Right cardiac atrium (tissue), 5 donors: ENCODE data around the gene TSC2. TPM values are rescaled to one million over a fixed set of nuclear protein-coding genes. Genes with fewer than 3 reads are reported as not detected.
"Not testable (repeated sequence)": the region's sequence is repeated elsewhere in the genome, so short reads cannot be mapped to it uniquely, and the experiment has no call there.

ENCODE experiments used
- ATAC-seq, 2 donors: fragments of 200-7000 bp; cut with Tn5 transposase; one replicate each; pipeline versions ENCODE4 v1.8.0 to v1.9.1; 2020; ENCODE audit warnings: moderate library complexity in 2 of 2, mild to moderate bottlenecking in 1 of 2
- DNase-seq, 3 donors: peaks; one replicate each; pipeline ENCODE4 v3.0.0-alpha.2; 2020
- H3K27ac ChIP-seq: one replicate; pipeline ENCODE4 v1.5.1; 2013; ENCODE audit warnings: mild to moderate bottlenecking, low read length, control low read depth, moderate library complexity
- H3K27me3 ChIP-seq: one replicate; pipeline ENCODE4 v1.6.1; 2013; ENCODE audit not compliant: control insufficient read depth, insufficient read depth
- H3K4me1 ChIP-seq: one replicate; pipeline ENCODE4 v1.6.1; 2013; ENCODE audit warnings: low read length; ENCODE audit not compliant: control insufficient read depth, insufficient read depth
- H3K4me3 ChIP-seq: one replicate; pipeline ENCODE4 v1.5.1; 2013; ENCODE audit warnings: low read length, control low read depth
- H3K9me3 ChIP-seq: one replicate; pipeline ENCODE4 v1.6.1; 2013; ENCODE audit warnings: low read length; ENCODE audit not compliant: control insufficient read depth
- WGBS: extraction: QIAGEN DNeasy Blood & Tissue Kit; methylation state at CpG from one replicate; pipeline ENCODE4 v1.1.7; 2013; 5-methylcytosine and 5-hydroxymethylcytosine counted together
- intact Hi-C, 4 donors: fragments of 100-400 bp; cut with DNase I; formaldehyde crosslinking; loops; one replicate each; pipeline versions ENCODE4 v1.11.0 to v1.14.0; 2022 to 2023
- polyA plus RNA-seq: library from polyadenylated mRNA; stranded (reverse); fragments of 200-250 nt; gene quantifications from one replicate; pipeline ENCODE4 v1.2.3, GENCODE V29; 2013
- total RNA-seq, 4 donors: library from RNA; stranded (reverse); fragmentation: NEBNext Ultra II Directional; extraction: Animal tissue kit (Norgen Biotek cat#: 25700); gene quantifications; one replicate each; pipeline ENCODE4 v1.2.1, GENCODE V29; 2021
- donor health status: healthy with polysubstance abuse.
- donor health status: DM: no; HTN: yes; CAD: no.
- donor health status: DM: no; HTN: no; CAD: no.
- donor health status: DM: no; HTN: yes; CAD: no; lungs with severe emphysema.
- donor health status: DM: yes; HTN: yes; CAD: no.

Gene TSC2
- total and polyA plus RNA-seq, 5 donors: 34.7 to 72.4 (median 68.1) TPM

DNA sequence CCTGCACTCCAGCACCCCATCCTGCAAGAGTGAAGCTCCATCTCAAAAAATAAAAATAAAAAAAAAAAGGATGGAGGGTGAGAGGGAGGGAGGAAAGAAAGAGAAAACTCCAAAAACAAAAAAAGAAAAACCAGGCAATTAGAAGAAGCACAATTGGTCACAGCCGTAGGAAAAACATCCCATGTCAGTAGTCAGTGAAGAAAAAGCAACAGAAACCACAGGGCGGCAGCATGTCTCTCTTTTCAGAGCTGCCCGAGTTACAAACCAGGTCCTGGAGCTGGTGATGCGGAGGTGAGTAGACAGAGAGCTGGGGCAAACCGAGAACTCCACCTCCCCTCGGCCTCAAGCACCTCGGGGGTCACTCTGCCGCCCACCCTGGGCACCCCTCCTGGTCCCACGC lies 73.5 kb downstream of the TSC2 start:
- intact Hi-C loops, ATAC-seq, H3K9me3 ChIP-seq, H3K4me1 ChIP-seq, H3K4me3 ChIP-seq, H3K27me3 ChIP-seq, H3K27ac ChIP-seq: not testable (repeated sequence)
- DNase-seq: peak in 1 of 3 donors; percentile 63
- 48% methylated on average over 9 of the region's 9 CpGs for WGBS

DNA sequence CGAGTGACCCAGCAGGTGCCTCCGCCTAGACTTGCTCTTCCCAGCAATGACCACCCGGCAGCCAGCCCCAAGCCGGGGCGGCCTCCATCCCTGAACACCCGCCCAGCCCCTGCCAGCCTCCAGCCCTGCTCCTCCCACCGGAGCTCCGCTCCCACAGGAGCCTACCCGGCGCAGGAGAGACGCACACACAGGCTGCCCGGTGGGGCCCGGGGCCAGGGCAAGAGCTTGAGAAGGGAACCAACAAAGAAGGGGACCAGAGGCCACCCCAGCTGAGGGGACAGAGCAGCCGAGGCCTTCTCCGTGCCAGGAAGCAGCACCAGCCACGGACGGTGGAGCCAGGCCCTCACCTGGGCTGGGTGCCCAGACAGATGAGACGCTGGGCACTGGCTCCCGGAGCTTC lies 74.1 kb downstream of the TSC2 start:
- Histone ChIP-seq H3K4me3 (no peak overlapping the region), H3K27ac (no peak overlapping the region), H3K4me1 (peaks cover 5% of the 10 kb centered on the region), H3K9me3 (no peaks in the 10 kb centered on the region), H3K27me3 (no peaks in the 10 kb centered on the region)
- intact Hi-C loops: no loop called here
- ATAC-seq (peak in 1 of 2 donors; percentile 1), DNase-seq (peak in 2 of 3 donors; percentile 74 to 76)
- 45% methylated on average over 19 of the region's 19 CpGs for WGBS

DNA sequence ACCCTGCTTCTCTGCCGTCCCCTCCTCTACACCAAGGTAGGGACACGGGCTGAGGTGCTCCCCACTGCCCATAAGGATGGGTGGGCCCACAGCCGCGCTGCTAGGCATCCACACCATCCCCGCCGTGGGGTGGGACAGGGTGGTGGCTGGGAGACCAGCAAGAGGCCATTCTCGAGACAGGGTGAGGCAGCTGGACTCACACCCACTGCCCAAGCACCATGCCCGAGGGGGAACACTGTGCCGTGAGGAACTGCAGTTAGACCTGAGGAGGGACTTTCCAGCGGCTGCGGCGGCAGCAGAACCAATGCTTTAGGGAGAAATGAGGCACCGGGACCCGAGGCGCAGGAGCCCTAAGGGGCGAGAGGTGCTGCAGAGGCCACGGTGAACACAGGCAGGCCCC lies 74.6 kb downstream of the TSC2 start:
- Histone ChIP-seq H3K27ac (no peak overlapping the region), H3K27me3 (no peaks in the 10 kb centered on the region), H3K4me1 (peaks cover 10% of the 10 kb centered on the region), H3K9me3 (no peaks in the 10 kb centered on the region), H3K4me3 (no peak overlapping the region)
- WGBS: 75% methylated on average over 17 of the region's 17 CpGs
- intact Hi-C loops: no loop called here
- DNase-seq: peak in 1 of 3 donors; percentile 64
- ATAC-seq: no peak

DNA sequence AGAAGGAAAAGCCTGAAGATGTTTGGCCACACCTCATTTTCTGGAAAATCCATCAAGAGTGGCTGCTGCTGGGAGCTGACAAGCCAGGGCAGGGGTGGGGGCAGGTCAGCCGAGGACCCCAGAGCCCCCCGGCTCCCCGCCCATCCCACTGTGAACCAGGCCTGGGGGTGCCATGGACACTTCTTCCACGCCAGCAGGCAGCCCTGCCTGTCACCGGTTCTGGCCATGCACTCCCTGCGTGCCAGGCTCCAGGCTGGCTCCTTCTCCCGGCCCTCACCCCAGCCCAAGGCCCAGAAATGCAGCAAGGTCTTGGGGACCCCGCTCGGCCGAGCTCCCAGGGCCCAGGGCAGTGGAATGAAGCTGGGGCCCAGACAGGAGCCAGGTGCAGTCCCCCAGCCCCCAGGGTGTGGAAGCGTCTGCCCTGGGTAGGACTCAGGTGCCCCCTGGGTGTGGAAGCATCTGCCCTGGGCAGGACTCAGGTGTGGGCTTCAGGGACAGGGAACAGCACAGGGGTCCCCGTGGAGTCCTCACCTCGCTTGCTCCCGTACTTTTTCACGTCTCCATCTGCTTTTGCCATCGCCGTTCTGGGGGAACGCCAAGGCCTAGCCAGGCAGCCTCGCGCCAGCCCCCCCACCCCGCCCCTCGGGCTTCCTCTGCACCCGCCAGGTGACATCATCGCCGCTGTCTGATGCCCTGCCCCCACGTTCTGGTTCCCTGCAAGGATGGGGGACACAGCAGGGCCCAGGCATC lies 75.3 kb downstream of the TSC2 start:
- H3K27me3 ChIP-seq, intact Hi-C loops, H3K9me3 ChIP-seq, H3K4me3 ChIP-seq: not testable (repeated sequence)
- DNase-seq: peak in 1 of 3 donors; percentile 59
- ATAC-seq: peak; percentile 1 to 3
- peak overlapping the region; percentile 14 for H3K27ac ChIP-seq
- peaks cover 10% of the 10 kb centered on the region for H3K4me1 ChIP-seq
- 45% methylated on average over 19 of the region's 26 CpGs for WGBS

DNA sequence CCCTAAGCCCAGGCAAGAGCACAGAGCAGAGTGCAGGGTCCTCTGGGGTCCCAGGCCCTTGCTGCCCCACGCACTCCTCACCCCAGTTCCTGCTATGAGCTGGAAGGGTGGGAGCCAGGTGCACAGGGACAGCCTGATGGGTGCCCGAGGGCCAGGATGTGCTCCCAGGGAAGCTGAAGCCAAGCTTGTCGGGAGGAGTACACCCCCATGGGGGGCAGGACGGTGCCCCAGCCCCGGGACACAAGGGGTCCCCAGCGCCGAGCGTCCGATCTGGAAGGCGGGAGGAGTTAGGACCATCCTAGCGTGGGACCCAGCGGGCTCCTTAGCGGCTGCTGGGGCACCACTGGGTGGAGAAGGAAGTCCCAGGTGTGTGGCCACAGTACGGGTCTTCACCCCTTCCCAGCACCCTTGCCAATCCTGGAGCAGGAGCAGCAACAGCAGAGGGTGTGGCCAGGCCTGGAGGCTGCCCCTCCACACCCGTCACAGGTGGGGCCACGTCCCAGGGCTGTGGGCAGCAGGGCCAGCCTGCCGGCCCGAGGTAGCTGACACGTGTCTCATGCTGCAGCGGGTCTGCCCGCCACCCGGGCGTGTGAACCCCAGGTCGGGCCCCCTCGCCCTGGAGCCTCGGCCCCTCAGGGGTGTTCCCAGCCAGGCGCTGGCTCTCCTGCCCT lies 76.1 kb downstream of the TSC2 start:
- ATAC-seq: peak; percentile 2
- WGBS: 31% methylated on average over 24 of the region's 27 CpGs

DNA sequence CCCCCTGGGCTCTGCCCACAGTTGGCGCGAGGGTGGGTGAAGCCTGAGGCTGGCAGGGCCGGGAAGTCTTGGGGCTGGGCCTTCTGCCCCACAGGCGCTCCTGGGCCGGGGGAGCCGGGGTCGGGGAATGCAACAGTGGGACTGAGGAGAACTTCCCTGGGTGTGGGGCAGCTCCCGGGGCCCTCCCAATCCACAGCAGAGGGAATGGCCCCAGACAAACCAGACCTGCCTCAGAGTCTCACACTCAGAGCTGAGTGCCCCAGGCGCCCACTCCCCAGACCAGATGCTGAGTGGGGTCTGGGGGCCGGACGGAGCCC lies 76.5 kb downstream of the TSC2 start:
- H3K4me3 ChIP-seq, H3K9me3 ChIP-seq, intact Hi-C loops, H3K27me3 ChIP-seq: not testable (repeated sequence)
- DNase-seq (peak in 1 of 3 donors; percentile 75), ATAC-seq (peak; percentile 1 to 3)
- Histone ChIP-seq H3K27ac (peak overlapping the region; percentile 98), H3K4me1 (peaks cover 10% of the 10 kb centered on the region)
- WGBS: 4% methylated on average over 11 of the region's 11 CpGs

More for the DNA sequence above, 76.1 kb downstream of the TSC2 start:
- H3K9me3 ChIP-seq, H3K4me3 ChIP-seq, H3K27me3 ChIP-seq, intact Hi-C loops: not testable (repeated sequence)
- peaks cover 10% of the 10 kb centered on the region for H3K4me1 ChIP-seq
- peak overlapping the region; percentile 98 for H3K27ac ChIP-seq
- DNase-seq: peak in 1 of 3 donors; percentile 68

DNA sequence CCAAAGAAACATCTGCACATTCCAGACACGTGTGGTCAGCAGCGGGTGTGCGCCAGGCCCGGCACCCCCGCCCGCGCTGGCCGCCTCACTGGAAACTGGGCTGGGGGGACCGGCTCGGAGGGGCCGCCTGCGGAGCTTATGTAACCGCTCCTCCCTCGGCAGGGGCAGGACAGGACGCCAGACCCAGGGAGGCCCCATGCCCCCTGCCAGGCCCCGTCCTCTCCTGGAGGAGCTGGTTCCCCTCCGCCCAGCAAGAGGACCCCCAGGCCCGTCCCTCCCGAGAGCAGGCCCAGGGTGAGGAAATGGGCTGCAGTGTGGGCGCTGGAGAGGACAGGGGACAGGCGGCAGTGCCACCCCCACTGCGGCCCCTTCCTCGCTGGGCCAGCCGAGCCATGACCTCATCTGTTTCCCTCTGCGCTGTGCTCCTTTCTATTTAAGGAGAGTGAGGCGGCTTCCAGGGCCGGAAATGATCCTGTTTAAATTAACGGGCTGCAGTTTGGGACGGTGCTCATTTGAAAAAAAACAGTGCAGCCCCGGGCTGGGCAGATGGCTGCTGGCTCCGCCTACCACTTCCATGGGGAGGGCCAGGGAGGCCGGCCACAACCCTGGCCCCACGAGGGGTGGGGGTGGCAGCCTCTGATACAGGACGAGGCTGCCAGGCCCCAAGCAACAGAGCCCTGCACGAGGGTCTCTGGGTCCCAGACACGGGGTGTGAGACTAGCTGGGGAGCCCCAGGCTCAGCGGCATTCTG lies 77.1 kb downstream of the TSC2 start:
- intact Hi-C loops, H3K4me3 ChIP-seq, H3K27me3 ChIP-seq, H3K9me3 ChIP-seq: not testable (repeated sequence)
- Histone ChIP-seq H3K27ac (peak overlapping the region; percentile 98), H3K4me1 (peaks cover 10% of the 10 kb centered on the region)
- ATAC-seq (peak; percentile 62 to 74), DNase-seq (peak; percentile 81 to 92 (median 89))
- 2% methylated on average over 37 of the region's 37 CpGs for WGBS

DNA sequence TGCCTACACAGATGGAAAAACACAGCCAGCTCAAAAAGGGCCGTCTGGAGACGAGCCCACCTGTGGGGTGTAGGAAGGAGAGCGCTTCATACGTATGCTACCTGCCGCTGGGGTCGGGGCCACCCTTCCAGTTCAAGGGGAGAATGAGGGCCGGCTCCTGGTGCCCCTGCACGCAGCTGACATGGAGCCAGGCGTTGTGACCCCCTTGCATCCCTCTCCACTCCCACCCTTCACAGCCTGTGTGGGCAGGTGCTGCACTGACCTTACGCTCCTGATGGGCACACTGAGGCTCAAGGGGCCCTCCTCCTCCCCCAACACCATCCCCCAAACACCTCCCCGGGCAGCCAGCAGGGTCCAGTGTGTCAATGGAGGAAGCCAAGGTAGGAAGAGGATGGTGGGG lies 77.8 kb downstream of the TSC2 start:
- DNase-seq: peak in 2 of 3 donors; percentile 64
- H3K9me3 ChIP-seq, H3K27me3 ChIP-seq, ATAC-seq, intact Hi-C loops, H3K4me3 ChIP-seq: not testable (repeated sequence)
- 35% methylated on average over 11 of the region's 11 CpGs for WGBS
- peaks cover 10% of the 10 kb centered on the region for H3K4me1 ChIP-seq
- H3K27ac ChIP-seq: peak overlapping the region; percentile 98

DNA sequence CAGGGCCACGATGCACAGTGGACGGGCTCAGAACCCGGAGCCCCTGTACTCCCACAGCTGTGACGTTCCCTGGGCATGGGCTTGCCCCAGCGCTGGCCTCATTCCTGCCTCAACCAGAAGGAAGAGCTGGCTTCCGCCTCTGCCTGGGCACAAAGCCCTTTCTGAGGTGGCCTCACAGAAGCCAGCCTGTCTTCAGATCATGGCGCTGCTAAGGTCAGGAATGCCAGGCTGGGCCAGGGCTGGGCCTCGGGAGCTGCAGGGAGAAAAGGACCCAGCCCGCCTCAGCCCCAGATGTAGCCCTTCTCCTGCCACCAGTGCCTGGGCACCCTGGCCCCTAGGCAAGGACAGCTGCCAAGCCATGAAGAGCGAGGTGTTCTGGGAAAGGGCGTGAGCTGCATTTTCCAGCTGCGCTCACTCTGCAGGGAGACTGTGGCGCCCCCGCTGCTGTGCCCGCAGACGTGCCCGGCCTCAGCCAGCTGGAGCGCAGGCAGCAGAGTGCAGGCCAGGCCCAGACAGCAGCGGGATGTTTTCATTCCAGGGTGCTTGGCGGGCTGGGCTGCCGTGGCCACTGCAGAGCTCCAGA lies 78.5 kb downstream of the TSC2 start:
- WGBS: 36% methylated on average over 21 of the region's 21 CpGs
- peak; percentile 1 to 12 for ATAC-seq
- intact Hi-C loops, H3K9me3 ChIP-seq, H3K4me3 ChIP-seq, H3K27me3 ChIP-seq: not testable (repeated sequence)
- H3K4me1 ChIP-seq: peaks cover 10% of the 10 kb centered on the region
- H3K27ac ChIP-seq: peak overlapping the region; percentile 63
- DNase-seq: peak in 2 of 3 donors; percentile 79 to 84

DNA sequence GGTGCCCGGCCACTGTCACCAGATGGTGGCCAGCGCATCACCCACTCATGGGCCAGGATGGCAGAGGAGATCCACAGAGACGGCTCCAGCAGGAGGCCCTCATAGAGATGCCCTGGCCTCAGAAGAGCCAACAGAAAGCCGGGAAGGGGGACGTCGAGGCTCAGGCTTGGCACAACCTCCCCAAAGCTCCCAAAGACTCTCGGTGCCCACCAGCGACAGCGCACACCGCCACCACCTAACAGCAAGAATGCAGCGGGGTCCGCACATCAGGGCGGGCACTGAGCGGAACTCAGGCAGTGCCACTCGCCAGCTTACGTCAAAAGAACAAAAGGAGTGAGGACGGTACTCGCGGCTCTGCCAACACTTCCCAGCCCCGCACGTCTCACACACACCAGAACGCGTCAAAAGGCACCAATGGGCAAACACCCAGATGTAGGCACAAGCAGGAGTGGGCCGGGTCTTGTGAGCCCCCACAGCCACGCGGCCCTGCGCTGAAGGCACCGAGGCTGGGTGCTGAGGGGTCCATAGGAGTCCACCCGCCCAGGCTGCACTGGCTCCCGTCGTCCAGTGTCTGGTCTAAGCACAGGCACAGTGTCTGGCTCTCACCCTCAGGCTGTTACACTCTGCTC lies 79.3 kb downstream of the TSC2 start:
- intact Hi-C loops, H3K4me3 ChIP-seq, H3K27me3 ChIP-seq, H3K9me3 ChIP-seq: not testable (repeated sequence)
- Histone ChIP-seq H3K27ac (peak overlapping the region; percentile 50), H3K4me1 (peaks cover 10% of the 10 kb centered on the region)
- 71% methylated on average over 31 of the region's 31 CpGs for WGBS
- peak in 2 of 3 donors; percentile 77 for DNase-seq
- peak in 1 of 2 donors; percentile 2 for ATAC-seq
